Heart left ventricle (tissue), 13 donors: Measurements from ENCODE around the gene TCF7L2.

Experiments
- CTCF ChIP-seq, 12 donors: fragments of 200-600 bp; sonication (generic) in 4 of 12; IDR thresholded peaks; one replicate each; pipeline versions ENCODE4 v1.5.0 to v1.8.0; 2018 to 2022; ENCODE audit warnings: antibody characterized with exemption in 12 of 12, mild to moderate bottlenecking in 5 of 12
- POLR2A ChIP-seq, 2 donors: fragments of 450-650 bp; IDR thresholded peaks; one replicate each; pipeline ENCODE4 v1.6.1; 2017; ENCODE audit warnings: antibody characterized with exemption in 2 of 2, mild to moderate bottlenecking in 2 of 2, moderate library complexity in 2 of 2
- donor health status: ischemic (EF 13 %, LVEDD 7.1; RV severe dilation, severe dysfunction).
- donor health status: DM: no; HTN: yes; CAD: no.
- donor health status: DM: no; HTN: no; CAD: no.
- donor health status: ischemic (EF 25% LVEDD 6.9; RV normal size, moderate dysfunction).
- donor health status: ischemic (EF 25% LVEDD 5.7; RV mildly dilated, moderate dysfunction).
- donor health status: ischemic (EF 35%, LVEDD 5.7; RV mildly dilated, moderate dysfunction).
- donor health status: nonischemic (EF 11% LVEDD 7.7; RV severe dilation, severe dysfunction).
- donor health status: DM: yes; HTN: yes; CAD: no.
- donor health status: PGD.
- donor health status: ischemic (EF 29% LVEDD 5.4; RV normal size, mild dysfunction).
- donor health status: nonischemic (EF 23%, LVEDD 6.1; RV moderate dilation, normal function).

DNA sequence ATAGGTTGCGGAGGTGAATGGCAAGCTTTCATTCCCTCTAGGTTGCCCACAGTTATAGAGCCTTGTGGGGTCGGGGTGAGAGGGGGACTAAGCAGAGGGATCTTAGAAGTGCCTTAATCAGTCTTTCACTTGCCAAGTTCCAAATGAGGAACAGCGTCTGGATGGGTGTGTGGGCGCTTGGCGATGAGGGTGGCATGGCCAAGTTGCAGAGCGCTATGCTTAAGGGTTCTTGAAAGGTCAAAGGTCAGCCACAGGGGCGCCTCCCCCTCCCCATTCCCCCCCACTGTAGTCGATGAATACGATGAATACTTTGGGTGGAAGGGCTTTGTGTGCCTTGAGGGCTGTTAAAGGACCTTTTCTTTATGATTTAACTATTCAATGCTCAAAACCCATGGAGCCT lies 185.0 kb downstream of the TCF7L2 start:
- TF ChIP-seq CTCF (IDR thresholded peaks at IDR 0.05), result no peak
- no peak for TF ChIP-seq POLR2A (IDR thresholded peaks at IDR 0.05)
